ELR (cell line): Measurements from ENCODE around the gene SUV39H2.
"Not testable (repeated sequence)": the region's sequence is repeated elsewhere in the genome, so short reads cannot be mapped to it uniquely, and the experiment has no call there.

Experiments
- DNase-seq: peaks from one replicate; pipeline ENCODE4 v3.0.0-alpha.2; 2015; ENCODE audit warnings: low read depth

Gene SUV39H2

DNA sequence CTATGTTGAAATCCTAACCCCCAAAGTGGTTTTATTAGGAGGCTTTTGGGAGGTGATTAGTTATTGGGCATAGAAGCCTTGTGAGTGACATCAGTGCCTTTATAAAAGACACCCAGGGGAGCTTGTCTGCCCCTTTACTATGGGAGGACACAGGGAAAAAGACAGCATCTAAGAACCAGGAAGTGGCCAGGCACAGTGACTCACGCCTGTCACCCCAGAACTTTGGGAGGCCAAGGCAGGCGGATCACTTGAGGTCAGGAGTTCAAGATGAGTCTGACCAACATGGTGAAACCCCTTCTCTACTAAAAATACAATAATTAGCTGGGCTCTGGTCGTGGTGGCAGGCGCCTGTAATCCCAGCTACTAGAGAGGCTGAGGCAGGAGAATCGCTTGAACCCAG is 60.3 kb downstream of the SUV39H2 start:
- DNase-seq = peak; percentile 62

DNA sequence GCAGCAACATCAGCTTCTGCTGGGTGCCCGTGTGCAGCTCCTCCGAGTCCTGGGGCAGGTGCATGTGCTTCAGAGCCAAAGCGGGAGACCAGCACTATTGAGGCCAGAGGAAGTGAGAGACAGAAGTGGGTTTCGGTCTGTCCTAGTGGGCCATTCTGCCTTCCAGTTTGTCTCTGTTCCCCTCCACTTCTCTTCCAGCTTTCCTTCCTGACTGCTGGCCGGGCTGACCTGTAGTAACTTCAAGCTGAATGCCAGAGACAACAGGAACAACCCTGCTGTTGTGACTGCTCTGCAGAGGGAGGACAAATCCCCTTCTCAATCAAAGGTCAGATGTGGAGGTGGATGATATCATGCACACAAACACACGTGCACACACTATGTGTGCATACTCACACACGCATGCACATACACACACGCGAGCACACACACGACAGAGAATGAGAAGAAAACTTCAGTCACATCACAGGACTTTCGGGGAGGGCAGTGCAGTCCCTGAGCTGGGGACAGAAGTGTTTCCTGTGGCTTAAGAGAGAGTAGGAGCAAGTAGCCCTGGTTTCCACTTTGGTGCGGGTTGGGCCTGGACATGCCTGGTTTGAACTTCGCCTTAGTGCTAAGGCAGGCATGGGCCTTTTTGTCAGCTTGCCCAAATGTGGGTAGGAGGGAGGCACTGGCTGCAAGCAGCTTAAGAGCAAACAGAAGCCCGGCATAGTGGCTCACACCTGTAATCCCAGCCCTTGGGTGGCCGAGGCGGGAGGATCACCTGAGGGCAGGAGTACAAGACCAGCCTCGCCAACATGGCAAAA is 63.7 kb downstream of the SUV39H2 start:
- not testable (repeated sequence) for DNase-seq

- DNase-seq = not testable (repeated sequence)
Observed at GRCh38 chr10:14942950-14943338, 64.3 kb downstream of the SUV39H2 start.

GRCh38 chr10:14945108-14945507 is 66.4 kb downstream of the SUV39H2 start:
- peak; percentile 22 for DNase-seq

DNA sequence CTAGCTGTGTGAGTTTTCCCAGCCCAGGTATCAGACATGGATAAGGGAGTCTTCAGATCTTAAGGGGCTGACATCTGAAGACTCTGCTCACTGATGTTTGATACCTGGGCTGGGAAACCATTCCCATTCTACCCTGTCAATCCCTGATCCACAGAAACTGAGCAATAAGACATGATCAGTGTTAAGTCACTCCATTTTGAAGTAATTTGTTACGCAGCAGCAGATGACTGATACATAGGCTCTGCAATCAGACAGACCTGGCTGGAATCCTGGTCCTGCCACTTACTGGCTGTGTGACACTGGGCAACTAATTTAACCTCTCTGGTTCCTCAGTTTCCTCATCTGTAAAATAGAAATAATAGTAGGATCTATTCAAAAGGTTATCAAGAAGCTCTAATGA is 68.6 kb downstream of the SUV39H2 start:
- DNase-seq = no peak

DNA sequence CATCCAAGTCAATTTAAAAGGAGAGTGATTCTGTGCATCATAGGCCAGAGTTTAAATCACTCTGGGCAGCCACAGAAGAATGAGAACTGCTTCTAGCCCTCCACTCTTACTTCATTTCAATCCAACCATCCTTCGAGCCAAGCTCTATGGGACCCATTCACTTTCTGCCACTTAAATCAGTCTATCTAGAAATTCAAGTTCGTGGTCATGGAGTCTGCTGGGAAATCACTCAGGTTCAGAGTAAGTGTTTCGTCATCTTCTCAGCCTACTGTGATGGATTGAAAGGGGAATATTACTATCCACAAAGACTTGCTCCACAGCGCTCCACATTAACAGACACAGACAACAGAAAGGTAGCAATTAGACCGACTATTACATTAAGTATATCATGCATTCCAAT is 70.6 kb downstream of the SUV39H2 start:
- no peak for DNase-seq

DNA sequence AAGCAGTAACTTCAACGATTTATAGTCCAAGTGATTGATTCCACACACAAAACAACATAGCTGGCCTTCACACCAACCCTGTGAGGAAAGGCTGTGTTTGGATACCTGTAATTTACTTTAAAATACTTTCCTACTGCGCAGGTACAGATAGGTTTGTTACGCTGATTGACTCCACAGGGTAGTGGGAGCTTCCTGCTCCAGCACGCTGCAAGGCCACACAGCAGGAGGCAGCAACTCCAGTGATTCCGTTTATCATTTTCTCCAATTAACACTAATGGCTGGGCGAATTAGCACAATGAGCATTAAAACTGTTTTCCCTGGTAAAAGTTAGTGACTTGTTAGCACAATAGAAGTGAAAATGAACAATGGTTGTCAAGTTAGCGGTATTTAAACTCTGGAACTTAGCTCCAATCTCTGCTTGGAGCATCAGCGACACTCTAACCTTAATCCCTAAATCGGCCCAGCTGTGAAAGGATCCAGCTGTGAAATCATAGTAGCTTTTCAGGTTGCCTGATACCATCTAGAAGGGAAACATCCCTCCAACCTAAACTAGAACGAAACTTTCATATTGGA is 74.3 kb downstream of the SUV39H2 start:
- peak; percentile 20 for DNase-seq

DNA sequence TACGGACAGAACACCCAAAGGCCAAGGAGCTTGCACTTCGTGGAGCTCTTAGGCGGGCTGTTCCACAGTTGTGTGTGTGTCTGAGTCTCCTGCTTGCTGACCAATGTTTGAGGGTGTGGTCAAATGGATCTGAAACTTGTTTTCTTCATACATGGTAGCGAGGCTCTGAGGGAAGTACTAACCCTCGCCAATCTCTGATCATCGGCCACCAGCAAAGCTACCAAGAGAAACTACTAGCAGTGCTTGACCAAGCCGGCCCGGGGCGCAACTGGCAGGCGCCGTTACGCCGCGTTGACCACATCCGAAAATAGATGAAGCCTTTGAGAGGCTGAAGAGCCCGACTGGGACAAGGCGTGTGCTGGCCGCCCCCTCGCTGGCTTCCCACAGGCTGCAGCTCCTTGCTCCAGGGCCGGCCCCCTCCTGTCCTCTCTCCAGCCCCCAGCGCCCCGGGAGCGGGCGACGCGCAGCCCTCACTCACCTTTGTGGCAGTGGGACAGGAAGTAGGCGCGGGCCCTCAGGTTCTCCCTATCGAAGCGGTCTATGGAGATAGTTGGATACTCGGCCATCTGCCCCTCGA is 74.8 kb downstream of the SUV39H2 start:
- peak; percentile 79 for DNase-seq
